Measurements from ENCODE around the gene FGL2. TPM values are rescaled to one million over a fixed set of nuclear protein-coding genes. Genes with fewer than 3 reads are reported as not detected.
"Not testable (repeated sequence)": the region's sequence is repeated elsewhere in the genome, so short reads cannot be mapped to it uniquely, and the experiment has no call there.

FGL2 gene
- total RNA-seq, 1 experiment from 2014 or later: 0.14 TPM

DNA sequence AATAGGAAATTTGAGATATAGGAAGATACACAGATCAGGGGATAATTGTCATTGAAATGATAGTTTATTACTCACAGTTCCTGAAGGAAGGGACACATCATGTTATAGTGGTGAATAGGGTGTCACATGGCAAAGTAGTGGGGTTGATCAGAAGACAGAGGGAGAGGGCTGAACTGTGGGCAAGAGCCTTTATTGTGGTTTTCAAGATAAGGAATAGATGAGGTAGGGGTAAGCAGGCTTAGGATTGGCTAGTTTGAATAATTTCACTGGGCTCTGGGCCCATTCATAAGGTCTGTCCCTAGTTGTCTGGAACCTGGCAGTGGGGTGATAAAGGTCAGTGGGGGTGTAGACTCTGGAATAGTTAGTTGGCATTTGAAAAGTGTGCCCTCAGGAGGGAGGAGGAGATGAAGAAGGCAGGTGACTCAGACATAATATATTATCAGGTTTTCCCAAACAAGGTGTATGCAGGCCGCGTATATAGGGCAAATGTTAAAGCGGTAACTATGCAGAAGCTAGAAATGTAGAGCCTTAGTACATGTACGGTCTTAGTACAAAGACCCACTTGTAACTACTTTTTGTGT lies 18.5 kb downstream of the FGL2 start:
- TF ChIP-seq, protein P1, sequence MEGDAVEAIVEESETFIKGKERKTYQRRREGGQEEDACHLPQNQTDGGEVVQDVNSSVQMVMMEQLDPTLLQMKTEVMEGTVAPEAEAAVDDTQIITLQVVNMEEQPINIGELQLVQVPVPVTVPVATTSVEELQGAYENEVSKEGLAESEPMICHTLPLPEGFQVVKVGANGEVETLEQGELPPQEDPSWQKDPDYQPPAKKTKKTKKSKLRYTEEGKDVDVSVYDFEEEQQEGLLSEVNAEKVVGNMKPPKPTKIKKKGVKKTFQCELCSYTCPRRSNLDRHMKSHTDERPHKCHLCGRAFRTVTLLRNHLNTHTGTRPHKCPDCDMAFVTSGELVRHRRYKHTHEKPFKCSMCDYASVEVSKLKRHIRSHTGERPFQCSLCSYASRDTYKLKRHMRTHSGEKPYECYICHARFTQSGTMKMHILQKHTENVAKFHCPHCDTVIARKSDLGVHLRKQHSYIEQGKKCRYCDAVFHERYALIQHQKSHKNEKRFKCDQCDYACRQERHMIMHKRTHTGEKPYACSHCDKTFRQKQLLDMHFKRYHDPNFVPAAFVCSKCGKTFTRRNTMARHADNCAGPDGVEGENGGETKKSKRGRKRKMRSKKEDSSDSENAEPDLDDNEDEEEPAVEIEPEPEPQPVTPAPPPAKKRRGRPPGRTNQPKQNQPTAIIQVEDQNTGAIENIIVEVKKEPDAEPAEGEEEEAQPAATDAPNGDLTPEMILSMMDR (IDR thresholded peaks at IDR 0.05; ENCODE audit: unreplicated experiment): no peak
- CTCF ChIA-PET: no interaction called here
- H3K27ac Mint-ChIP-seq (ENCODE audit: unreplicated experiment): no peak overlapping the region
- no peaks in the 10 kb centered on the region for H3K27me3 Mint-ChIP-seq (ENCODE audit: unreplicated experiment)
- H3K9me3 Mint-ChIP-seq (ENCODE audit: low read depth, unreplicated experiment): no peaks in the 10 kb centered on the region
- no TSS peak for BruUV-seq (replicated peaks)
- H3K4me3 Mint-ChIP-seq (ENCODE audit: low read depth, unreplicated experiment): no peak overlapping the region
- intact Hi-C loops (cut with micrococcal nuclease; ENCODE audit: unreplicated experiment): no loop called here
- no peaks in the 10 kb centered on the region for H3K36me3 Mint-ChIP-seq (ENCODE audit: insufficient read depth, unreplicated experiment)
- no peaks in the 10 kb centered on the region for H3K4me1 Mint-ChIP-seq (ENCODE audit: low read depth, unreplicated experiment)
- DNase-seq: no peak

DNA sequence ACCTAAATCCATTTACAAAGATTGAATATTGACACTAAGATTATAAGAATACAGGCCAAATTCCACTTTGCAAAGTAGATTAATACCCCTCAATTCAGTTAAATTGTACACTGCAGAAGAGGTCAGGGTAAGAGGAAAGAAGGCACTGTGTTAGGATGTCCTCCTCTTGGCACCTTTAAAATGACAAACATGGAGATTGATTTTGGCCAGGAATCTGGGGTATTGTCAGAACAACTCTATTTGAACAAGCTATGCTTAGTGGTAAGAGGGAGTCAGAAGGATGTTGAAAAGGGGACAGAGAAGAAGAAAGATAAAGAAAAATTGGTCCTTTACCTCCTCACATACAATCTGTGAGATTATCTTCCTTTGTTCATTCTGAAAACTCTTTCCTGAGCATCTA lies 21.6 kb downstream of the FGL2 start:
- H3K27ac Mint-ChIP-seq (ENCODE audit: unreplicated experiment); DNase-seq; CTCF ChIA-PET; H3K36me3 Mint-ChIP-seq (ENCODE audit: insufficient read depth, unreplicated experiment); H3K4me1 Mint-ChIP-seq (ENCODE audit: low read depth, unreplicated experiment); H3K4me3 Mint-ChIP-seq (ENCODE audit: low read depth, unreplicated experiment); BruUV-seq (replicated peaks); intact Hi-C loops (cut with micrococcal nuclease; ENCODE audit: unreplicated experiment); H3K27me3 Mint-ChIP-seq (ENCODE audit: unreplicated experiment); H3K9me3 Mint-ChIP-seq (ENCODE audit: low read depth, unreplicated experiment): not testable (repeated sequence)

DNA sequence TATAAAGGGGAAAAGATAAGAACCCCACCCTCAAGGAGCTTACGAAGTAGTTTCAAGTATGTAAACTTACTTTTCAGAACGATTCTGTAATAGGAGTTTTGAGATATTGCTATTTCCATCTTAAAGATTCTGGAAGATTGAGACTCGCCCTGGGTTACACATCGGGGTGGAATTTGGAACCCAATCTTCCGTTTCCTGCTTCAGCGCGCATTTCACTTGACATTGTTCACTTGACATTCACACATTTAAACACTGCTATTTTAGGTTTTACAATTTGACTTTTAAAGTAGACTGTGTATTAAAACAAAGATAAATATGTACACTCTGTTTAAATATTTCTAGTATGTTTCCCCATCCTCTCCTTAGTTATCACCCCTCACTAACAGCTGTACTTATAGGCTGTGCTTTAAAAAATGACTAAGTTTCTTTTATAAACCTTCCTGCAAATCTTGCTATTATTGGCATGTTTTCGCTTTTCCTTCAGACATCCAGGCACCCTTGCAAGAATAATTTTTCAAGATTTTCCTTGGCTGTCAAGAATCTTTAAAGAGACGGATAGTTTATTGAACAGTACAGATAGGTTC lies 22.2 kb downstream of the FGL2 start:
- not testable (repeated sequence) for H3K4me1 Mint-ChIP-seq (ENCODE audit: low read depth, unreplicated experiment); H3K27me3 Mint-ChIP-seq (ENCODE audit: unreplicated experiment); BruUV-seq (replicated peaks)

DNA sequence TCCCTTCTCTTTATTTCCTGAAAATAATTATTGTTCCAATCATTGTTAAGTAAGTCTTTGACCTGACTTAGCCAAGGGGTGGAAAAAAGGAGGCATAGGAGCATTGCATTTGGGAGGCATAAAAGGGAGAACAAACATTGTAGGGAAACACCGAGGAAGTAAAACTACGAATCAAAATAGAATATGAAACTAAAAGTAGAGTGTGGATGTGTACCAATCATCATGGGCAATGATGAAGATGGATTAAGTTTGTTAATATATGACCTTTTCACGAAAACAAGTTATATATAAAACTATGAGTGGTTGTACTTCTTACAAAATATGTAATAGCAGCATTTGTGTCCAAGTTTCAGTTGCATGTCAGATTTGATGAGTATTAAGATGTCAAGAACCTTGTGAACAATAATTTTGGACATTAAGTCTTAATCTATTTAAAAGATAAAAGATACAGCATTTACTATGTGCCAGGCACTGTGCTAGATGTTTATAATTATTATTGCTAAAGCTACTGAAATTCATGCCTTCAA lies 24.3 kb downstream of the FGL2 start:
- intact Hi-C loops (cut with micrococcal nuclease; ENCODE audit: unreplicated experiment); BruUV-seq (replicated peaks); H3K27ac Mint-ChIP-seq (ENCODE audit: unreplicated experiment); H3K36me3 Mint-ChIP-seq (ENCODE audit: insufficient read depth, unreplicated experiment); H3K4me1 Mint-ChIP-seq (ENCODE audit: low read depth, unreplicated experiment); DNase-seq; H3K4me3 Mint-ChIP-seq (ENCODE audit: low read depth, unreplicated experiment); CTCF ChIA-PET; H3K9me3 Mint-ChIP-seq (ENCODE audit: low read depth, unreplicated experiment); H3K27me3 Mint-ChIP-seq (ENCODE audit: unreplicated experiment): not testable (repeated sequence)

More for the DNA sequence above, 22.2 kb downstream of the FGL2 start:
- H3K27ac Mint-ChIP-seq (ENCODE audit: unreplicated experiment); CTCF ChIA-PET; H3K9me3 Mint-ChIP-seq (ENCODE audit: low read depth, unreplicated experiment); DNase-seq; intact Hi-C loops (cut with micrococcal nuclease; ENCODE audit: unreplicated experiment); H3K4me3 Mint-ChIP-seq (ENCODE audit: low read depth, unreplicated experiment); H3K36me3 Mint-ChIP-seq (ENCODE audit: insufficient read depth, unreplicated experiment): not testable (repeated sequence)

DNA sequence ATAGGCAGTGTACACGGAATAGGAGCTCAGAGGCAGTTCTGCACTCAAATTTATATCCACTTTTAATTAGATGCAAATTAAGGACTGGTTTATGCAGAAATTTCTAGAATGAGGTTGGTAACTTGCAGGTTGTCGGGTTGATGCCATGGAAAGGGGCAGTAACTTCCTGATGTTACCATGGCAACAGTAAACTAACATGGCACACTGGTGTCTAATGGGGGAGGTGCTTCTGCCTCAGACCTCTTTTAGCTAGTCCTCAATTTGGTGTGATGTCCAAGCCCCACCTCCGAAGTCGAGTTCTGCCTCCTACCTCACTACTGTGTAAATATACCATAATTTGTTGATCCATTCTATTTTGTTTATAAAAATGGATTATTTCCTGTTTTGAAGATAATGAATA lies 25.2 kb downstream of the FGL2 start:
- intact Hi-C loops (cut with micrococcal nuclease; ENCODE audit: unreplicated experiment): not testable (repeated sequence)

DNA sequence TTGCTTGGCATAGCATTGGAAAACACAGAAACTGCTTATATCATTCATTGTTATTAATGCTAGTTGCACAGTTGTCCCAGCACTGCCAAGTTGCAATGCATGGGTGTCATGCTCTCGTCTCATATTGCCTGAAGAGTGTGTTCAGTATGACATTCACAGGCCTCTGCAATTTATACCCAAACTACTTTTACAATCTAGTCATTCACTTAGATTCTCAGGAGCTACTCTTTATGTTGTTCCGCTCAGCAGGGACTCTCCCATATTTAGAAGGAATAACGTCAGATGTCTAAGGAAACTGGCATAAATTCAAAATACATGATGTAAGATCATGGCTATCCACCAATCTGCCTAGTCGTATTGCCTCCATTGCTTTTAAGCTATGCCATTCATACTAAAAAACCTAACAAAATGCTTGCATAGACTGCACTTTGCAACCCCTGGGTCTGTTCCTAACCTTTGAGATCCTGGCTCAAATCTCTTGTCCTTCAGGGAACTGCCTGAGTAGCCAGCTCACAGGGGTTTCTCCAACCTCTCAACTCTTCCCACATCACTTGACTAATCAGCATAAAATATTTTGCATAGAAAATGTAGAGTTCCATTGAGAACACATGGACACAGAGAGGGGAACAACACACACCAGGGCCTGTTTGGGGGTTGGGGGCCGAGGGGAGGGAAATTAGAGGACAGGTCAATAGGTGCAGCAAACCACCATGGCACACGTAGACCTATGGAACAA lies 27.0 kb downstream of the FGL2 start:
- H3K36me3 Mint-ChIP-seq (ENCODE audit: insufficient read depth, unreplicated experiment); H3K27ac Mint-ChIP-seq (ENCODE audit: unreplicated experiment); H3K9me3 Mint-ChIP-seq (ENCODE audit: low read depth, unreplicated experiment); H3K27me3 Mint-ChIP-seq (ENCODE audit: unreplicated experiment); H3K4me1 Mint-ChIP-seq (ENCODE audit: low read depth, unreplicated experiment); H3K4me3 Mint-ChIP-seq (ENCODE audit: low read depth, unreplicated experiment); intact Hi-C loops (cut with micrococcal nuclease; ENCODE audit: unreplicated experiment); CTCF ChIA-PET; DNase-seq; BruUV-seq (replicated peaks): not testable (repeated sequence)

More for the DNA sequence above, 25.2 kb downstream of the FGL2 start:
- H3K4me3 Mint-ChIP-seq (ENCODE audit: low read depth, unreplicated experiment); H3K9me3 Mint-ChIP-seq (ENCODE audit: low read depth, unreplicated experiment); DNase-seq; H3K27me3 Mint-ChIP-seq (ENCODE audit: unreplicated experiment); CTCF ChIA-PET; H3K36me3 Mint-ChIP-seq (ENCODE audit: insufficient read depth, unreplicated experiment); BruUV-seq (replicated peaks); H3K27ac Mint-ChIP-seq (ENCODE audit: unreplicated experiment); H3K4me1 Mint-ChIP-seq (ENCODE audit: low read depth, unreplicated experiment): not testable (repeated sequence)

DNA sequence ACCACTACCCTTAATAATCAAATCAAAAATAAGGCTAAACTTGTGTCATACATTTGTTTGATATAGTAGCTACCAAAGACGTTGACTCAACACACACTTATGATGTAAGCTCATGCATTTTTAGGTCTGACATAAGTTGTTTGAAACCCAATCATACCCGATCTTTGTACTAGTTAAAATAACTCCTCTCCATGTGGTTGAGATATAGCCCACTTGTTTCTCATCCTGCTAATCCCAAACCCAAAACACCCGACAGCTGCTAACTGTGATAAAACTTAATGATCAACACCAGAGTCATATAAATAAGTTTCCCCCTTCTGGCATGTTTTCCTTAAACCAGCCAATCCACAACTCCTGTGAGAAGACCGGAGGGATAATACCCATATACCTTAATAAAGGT lies 28.5 kb downstream of the FGL2 start:
- H3K27me3 Mint-ChIP-seq (ENCODE audit: unreplicated experiment); H3K36me3 Mint-ChIP-seq (ENCODE audit: insufficient read depth, unreplicated experiment); H3K27ac Mint-ChIP-seq (ENCODE audit: unreplicated experiment); BruUV-seq (replicated peaks); H3K9me3 Mint-ChIP-seq (ENCODE audit: low read depth, unreplicated experiment); CTCF ChIA-PET; H3K4me3 Mint-ChIP-seq (ENCODE audit: low read depth, unreplicated experiment); H3K4me1 Mint-ChIP-seq (ENCODE audit: low read depth, unreplicated experiment); intact Hi-C loops (cut with micrococcal nuclease; ENCODE audit: unreplicated experiment); DNase-seq: not testable (repeated sequence)

Measured in Calu3 (cell line).